ENCODE data around the gene BTBD9.

- TF ChIP-seq CTCF (IDR thresholded peaks at IDR 0.05), result no peak
- no peak for TF ChIP-seq POLR2AphosphoS5 (IDR thresholded peaks at IDR 0.05; ENCODE audit: insufficient read depth in 1 of 2, low read depth in 1 of 2)
These were observed 27.4 kb downstream of the BTBD9 start for GRCh38 chr6:38612143-38612965.

Data from vagina (tissue), 2 donors.